HG03378 (cell line): ENCODE results near the gene UBQLN4.
"Not testable (repeated sequence)": the region's sequence is repeated elsewhere in the genome, so short reads cannot be mapped to it uniquely, and the experiment has no call there.

Experiments used
- ATAC-seq: cut with Tn5 transposase; IDR thresholded peaks from one replicate; pipeline ENCODE4 v1.9.1; 2021; ENCODE audit warnings: mild to moderate bottlenecking, moderate library complexity; ENCODE audit not compliant: unreplicated experiment

Gene UBQLN4

GRCh38 chr1:156081180-156081916 lies 27.8 kb upstream of the UBQLN4 start:
- no peak for ATAC-seq

GRCh38 chr1:156080863-156081179 lies 27.2 kb upstream of the UBQLN4 start:
- no peak for ATAC-seq

GRCh38 chr1:156080241-156080862 lies 26.8 kb upstream of the UBQLN4 start:
- ATAC-seq = no peak

- ATAC-seq = no peak
Measured at GRCh38 chr1:156079762-156080161, 26.2 kb upstream of the UBQLN4 start.

GRCh38 chr1:156078728-156079127 lies 25.1 kb upstream of the UBQLN4 start:
- ATAC-seq = no peak

GRCh38 chr1:156077430-156077760 lies 23.8 kb upstream of the UBQLN4 start:
- ATAC-seq = no peak

- no peak for ATAC-seq
Measured at GRCh38 chr1:156076609-156077429, 23.2 kb upstream of the UBQLN4 start.

- ATAC-seq = no peak
Measured at GRCh38 chr1:156075775-156076204, 22.2 kb upstream of the UBQLN4 start.

- ATAC-seq = no peak
Measured at GRCh38 chr1:156075162-156075561, 21.6 kb upstream of the UBQLN4 start.

- ATAC-seq = no peak
Measured at GRCh38 chr1:156074661-156075060, 21.1 kb upstream of the UBQLN4 start.

GRCh38 chr1:156073740-156074139 lies 20.1 kb upstream of the UBQLN4 start:
- no peak for ATAC-seq

- no peak for ATAC-seq
Measured at GRCh38 chr1:156073110-156073687, 19.6 kb upstream of the UBQLN4 start.

- ATAC-seq = no peak
Measured at GRCh38 chr1:156072251-156072650, 18.7 kb upstream of the UBQLN4 start.

- not testable (repeated sequence) for ATAC-seq
Measured at GRCh38 chr1:156071332-156071816, 17.8 kb upstream of the UBQLN4 start.

- ATAC-seq = no peak
Measured at GRCh38 chr1:156070548-156070947, 16.9 kb upstream of the UBQLN4 start.

- ATAC-seq = no peak
Measured at GRCh38 chr1:156069490-156070455, 16.2 kb upstream of the UBQLN4 start.

GRCh38 chr1:156067262-156067661 lies 13.7 kb upstream of the UBQLN4 start:
- no peak for ATAC-seq

GRCh38 chr1:156065871-156066270 lies 12.3 kb upstream of the UBQLN4 start:
- ATAC-seq = no peak

- no peak for ATAC-seq
Measured at GRCh38 chr1:156065212-156065611, 11.6 kb upstream of the UBQLN4 start.

GRCh38 chr1:156064615-156065014 lies 11.0 kb upstream of the UBQLN4 start:
- no peak for ATAC-seq

- ATAC-seq = no peak
Measured at GRCh38 chr1:156063997-156064285, 10.3 kb upstream of the UBQLN4 start.
